GM19025 (cell line): ENCODE data around the gene OTX2.

Experiments
- ATAC-seq: cut with Tn5 transposase; IDR thresholded peaks from one replicate; pipeline ENCODE4 v1.9.1; 2021; ENCODE audit warnings: mild to moderate bottlenecking, low read depth, moderate library complexity; ENCODE audit not compliant: unreplicated experiment

Gene OTX2

DNA sequence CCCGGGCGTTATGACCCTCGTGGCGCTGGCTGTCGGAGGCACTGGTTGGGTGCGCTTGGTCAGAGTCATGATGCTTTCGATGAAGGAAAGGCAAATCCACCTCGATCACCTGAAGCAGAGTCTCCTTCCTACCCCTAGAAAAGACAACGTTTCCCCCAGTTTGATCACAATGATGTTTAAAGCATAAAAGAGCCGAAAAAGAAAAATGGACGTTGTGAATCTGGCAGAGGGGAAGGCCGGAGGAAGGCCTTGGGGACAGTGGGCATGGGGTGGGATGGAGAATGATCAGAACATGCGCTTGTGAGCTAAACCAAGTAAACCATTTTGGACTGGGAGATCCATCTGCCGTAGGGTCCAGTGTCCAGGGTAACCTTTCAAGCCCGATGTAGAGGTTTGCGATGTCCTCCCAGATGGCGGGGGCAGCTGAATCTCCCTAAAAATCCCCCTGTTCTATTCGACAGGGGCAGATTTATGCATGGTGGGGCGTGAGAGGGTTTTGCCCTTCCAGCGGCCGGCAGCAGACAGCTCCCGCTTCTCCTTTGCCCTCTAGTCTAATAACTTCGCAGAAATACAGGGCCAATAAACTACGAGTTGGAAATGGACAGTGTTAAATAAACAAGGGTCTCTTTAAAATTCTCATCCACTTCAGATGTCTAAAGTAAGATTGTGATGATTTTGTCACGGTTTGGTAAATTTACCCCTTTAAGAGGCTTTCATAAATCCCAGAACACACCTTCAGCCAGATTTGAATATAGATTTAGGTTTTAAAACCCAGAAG is 2.3 kb upstream of the OTX2 start:
- ATAC-seq: no peak

- no peak for ATAC-seq
These were observed 1.5 kb upstream of the OTX2 start for GRCh38 chr14:56811593-56812363.

GRCh38 chr14:56810836-56811592 is 735 bp upstream of the OTX2 start:
- ATAC-seq: no peak

- ATAC-seq: no peak
These were observed 771 bp downstream of the OTX2 start for GRCh38 chr14:56809270-56810146.

DNA sequence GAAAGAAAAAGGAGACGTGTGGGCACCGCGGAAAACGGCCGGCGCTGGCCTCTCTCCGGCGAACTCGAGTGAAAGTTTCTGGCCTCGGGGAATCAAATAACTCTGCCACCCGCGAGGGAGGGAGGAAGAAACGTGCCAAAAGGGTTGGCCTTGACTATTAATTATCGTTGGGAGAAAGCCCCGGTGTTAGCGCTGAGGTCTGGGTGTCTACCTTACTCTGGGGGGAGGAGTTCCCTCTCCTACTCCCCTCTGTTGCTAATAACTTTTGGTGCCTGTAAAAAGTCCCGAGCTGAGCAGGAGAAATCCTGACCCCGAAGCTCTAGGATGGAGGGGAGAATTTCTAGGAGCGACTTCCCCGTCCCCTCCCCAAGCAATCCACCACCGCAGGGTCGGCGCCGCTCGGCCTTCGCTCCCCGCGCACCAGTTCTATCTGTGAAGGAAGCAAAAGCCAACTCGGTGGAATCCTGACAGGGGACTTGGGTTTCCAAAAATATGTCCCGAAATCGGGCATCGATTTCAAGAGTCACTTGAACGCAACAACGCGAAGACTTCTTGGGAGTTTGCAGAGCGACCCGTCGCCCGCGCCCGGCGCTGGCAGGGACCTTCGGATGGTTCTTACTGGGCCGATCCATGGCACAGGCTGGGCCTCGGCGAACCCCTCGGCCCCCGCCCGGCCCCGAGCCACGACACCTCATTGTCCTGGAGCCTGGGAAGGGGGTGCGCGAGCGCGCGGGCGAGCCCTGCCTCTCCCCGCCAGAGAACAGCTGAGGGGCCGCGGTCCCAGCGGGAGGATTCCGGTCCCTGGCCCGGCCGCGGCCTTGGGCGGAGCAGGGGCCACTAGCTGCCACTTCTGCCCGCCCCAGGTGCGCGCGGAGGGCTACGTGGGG is 1.7 kb downstream of the OTX2 start:
- no peak for ATAC-seq

- no peak for ATAC-seq
These were observed 2.2 kb downstream of the OTX2 start for GRCh38 chr14:56808110-56808382.

- ATAC-seq: no peak
These were observed 2.7 kb downstream of the OTX2 start for GRCh38 chr14:56807386-56808109.

GRCh38 chr14:56806760-56807159 is 3.5 kb downstream of the OTX2 start:
- ATAC-seq: no peak

- no peak for ATAC-seq
These were observed 4.1 kb downstream of the OTX2 start for GRCh38 chr14:56805992-56806727.

GRCh38 chr14:56805201-56805991 is 4.9 kb downstream of the OTX2 start:
- ATAC-seq: no peak

GRCh38 chr14:56803816-56804535 is 6.3 kb downstream of the OTX2 start:
- ATAC-seq: no peak

DNA sequence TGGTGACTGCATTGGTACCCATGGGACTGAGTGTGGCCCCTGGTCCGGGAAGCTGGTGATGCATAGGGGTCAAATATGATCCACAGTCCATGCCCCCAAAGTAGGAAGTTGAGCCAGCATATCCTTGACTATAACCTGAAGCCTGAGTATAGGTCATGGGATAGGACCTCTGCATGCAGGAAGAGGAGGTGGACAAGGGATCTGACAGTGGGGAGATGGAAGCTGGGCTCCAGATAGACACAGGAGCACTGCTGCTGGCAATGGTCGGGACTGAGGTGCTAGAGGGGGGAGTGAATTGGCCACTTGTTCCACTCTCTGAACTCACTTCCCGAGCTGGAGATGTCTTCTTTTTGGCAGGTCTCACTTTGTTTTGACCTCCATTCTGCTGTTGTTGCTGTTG is 8.4 kb downstream of the OTX2 start:
- no peak for ATAC-seq

DNA sequence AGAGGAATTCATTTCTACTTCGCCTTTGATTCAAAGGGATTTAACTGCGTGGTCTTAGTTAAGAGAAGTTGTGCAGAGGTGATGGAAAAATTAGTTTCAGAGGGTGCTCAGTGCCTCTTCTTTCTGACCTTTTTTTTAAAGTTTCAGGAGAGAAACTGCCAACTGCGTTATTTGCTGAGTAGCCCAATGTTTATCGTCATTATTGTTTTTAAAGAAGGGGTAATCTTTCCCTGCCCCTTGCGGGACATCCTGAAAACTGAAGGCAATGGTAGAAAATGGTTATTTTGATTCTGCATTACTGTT is 11.0 kb downstream of the OTX2 start:
- ATAC-seq: no peak

DNA sequence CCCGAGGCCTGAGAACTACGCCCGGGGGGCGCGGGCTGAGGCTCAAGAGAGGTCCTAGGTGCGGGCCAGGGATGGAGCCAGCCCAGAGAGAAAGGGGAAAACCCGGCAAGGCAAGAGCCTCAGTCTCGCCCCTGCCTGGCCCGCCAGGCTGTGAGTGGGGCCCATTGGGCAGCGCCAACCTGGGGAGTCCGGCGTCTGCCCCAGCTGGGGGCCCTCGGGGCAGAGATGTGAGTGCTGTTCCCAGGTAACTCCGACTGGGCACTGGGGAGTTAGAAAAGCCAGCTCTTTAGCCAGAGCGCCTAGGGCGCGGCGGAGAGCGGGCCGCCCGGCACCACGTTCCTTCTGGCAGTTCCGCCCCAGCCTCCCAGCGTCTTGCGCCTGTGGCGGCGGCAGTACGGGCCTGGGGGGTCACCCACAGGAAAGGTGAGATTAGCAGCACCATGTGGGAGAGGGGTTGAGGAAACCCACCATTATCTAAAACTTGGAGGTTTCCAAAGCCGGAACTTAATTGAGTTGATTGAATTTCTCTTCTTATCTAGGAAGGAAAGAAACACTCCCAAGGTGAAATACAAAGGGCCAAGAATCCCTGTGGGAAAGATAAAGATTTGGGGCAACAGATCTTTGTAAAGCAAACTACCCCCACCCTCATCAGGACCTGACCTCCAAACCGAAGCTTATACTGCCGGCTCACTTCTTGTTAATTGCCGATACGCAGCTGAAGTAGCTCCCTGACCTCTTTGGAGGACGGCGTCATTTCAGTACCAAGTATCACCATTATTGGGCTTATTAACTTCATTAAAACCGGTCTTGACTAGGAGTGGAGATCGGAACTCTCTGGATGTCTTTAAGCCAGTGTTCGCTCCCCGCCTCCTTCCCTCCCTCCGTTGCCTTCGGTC is 11.6 kb downstream of the OTX2 start:
- no peak for ATAC-seq

DNA sequence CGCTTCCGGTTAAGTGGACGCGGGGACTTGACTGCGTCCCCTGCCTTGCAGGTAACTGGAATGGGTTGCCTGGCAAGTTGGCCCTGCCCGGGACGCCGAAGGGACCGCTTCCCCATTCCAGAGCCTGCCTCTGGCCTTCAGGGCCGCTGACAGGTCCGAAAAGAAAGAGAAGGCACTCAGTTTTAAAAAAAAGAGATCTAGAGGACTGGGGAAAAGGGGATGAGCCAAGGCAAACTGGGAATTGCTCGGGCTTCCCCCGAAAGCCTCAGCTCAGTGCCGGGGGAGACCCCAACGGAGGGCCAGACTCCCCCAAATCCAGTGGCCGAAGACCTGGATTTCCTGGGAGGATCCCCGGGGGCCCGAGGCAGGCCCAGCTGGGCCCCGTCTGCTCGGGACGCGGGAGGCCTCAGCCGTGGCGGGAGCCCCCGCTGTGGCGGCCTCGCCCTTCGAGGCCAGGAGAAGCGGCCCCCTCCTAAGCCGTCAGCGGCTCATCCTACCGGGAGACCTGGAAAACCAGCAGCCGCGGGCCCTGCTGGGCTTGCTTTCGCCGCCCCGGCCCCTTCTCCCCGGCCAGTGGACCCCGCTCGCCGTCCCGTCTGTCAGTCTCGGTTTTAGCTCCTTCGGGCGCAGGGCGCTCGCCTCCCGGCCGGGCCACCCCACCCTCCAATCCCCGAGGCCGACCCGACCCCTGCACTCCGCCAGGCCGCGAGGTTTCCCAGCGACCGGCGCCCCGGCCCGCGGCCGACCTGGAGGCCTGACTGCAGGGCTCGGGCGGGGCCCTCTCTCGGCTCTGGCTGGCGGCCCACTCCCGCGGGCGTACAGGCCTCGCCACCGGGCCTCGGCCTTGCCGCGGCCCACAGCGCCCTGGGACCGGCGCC is 12.5 kb downstream of the OTX2 start:
- ATAC-seq: no peak
